NCI-H2227 (cell line): ENCODE data around the gene PON2.

Experiments used
- DNase-seq: peaks from one replicate; lab custom pipeline; 2025; ENCODE audit not compliant: unreplicated experiment; lab: John Stamatoyannopoulos, UW

The PON2 gene

DNA sequence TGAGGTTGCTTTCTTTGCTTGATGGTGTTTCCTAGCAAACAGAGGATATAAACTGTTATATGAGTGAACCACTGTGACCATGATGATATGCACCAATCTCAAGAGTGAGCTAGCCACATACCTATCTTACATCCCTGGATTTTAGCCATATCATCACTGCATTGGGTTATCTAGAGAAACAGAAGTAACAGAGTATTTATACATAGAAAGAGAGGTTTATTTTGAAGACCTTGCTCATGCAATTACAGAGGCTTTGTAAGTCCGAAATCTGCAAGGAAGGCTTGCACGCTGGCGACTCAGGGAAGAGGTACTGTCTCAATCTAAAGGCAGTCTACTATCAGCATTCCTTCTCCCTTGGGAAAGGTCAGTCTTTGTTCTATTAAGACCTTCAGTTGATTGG is 11.8 kb upstream of the PON2 start:
- no peak for DNase-seq

DNA sequence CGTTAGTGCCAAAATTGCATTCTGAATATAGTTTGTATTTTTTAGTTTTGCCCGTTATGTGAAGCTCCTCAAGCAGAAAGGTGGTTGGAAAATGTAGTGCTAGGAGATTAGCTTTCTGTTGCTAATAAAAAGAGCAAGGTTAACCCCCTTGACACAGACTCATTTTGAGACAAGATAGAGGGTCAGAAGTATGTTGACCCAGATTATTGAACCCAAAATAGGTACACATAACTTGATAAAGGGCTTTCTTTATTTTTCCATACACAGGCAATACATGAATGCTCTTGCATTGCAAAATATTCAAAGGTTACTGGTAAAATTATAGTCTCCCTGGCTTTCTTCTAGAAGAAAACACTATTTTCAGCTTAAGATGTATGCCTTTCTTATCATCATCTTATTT is 10.0 kb upstream of the PON2 start:
- DNase-seq: no peak

DNA sequence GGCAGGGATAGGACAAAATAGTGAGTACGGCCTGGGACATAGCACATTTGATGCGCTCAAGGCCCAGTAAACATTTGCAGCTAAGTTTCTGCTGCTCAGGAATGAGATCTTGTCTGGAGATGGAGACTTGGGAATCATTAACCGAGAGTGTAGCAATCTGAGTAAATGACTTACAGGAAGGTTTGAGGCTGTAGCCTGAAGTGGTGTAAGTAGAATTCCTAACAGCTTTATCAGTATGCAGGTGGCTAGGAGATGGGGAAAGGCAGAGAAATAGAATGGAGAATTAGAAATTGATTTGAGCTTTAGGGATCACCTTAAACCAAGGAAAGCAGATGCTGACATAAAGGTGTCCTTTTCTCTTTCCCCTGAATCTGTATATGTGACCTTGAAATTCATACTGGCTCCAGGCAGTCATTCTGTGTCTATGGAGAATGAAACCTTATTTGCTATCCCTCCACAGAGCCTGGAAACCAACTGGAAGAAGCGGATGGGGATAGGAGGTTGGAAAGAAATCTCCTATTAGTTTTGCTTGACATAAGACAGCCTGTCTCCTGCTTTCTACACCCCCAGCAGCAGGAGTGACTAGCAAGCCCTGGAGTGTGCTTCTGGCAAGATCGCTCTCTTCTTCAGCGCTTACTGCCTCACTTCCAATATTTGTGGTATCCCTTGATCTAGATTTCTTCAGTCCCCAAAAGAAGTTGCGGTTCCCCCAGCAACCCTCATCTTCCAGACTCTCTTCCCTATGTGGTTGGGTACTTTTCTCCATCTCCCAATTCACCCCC is 6.4 kb upstream of the PON2 start:
- no peak for DNase-seq

DNA sequence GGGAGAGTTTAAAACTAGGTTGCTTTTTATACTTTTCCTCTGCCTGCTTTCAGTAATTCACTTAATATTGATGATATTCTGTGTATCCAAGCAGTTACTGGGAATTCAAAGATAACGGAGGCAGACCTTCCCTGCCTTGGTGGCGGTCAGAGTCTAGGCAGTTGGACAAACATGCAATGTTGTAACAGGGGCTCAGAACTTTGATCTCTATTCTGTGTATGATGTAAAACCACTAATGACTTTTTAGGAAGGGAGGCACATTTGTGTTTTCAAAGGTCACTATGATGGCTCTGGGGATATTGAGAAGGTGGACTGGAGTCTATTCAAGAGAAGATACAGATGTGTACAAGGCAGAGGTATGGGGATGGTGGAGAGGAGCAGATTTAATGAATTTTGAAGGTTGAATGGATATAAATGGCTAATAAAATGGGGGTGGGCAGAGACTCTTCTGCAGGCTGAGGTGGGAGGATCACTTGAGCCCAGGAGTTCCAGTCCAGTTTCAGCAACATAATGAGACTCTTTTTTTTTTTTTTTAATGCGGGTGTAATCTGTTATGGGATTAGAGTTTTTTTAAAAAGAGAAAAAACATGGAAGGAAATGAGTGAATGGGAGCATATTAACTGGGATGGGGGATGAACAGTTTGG is 5.7 kb upstream of the PON2 start:
- no peak for DNase-seq

DNA sequence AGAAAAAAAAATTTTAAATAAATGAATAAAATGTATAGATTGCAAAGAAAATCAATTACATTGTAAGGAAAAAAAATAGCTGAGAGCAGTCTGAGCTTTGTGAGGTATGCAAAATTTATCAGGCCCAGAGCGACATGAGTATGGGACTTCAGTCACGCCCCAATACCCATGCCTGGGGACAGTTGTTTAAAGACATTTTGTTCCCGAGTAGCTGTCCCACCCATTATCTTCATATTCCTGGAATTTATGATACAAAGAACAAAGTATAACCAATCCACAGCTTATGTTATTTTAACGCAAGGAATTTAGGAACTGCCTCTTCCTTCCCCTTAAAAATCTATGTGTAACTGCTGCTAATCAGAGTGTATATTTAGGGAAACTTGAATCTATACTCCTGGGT is 1.6 kb upstream of the PON2 start:
- DNase-seq: no peak

DNA sequence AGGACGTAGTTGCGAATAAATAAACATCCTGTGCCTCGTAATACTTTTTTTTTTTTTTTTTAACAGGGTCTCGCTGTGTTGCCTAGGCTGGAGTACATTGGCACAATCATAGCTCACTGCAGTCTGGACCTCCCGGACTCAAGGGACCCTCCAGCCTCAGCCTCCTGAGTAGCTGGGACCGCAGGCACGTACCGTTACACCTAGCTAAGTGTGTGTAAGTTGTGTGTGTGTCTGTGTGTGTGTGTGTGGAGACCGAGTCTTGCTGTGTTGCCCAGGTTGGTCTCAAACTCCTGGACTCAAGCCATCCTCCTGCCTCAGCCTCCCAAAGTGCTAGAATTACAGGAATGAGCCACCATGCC is 573 bp upstream of the PON2 start:
- DNase-seq: no peak

DNA sequence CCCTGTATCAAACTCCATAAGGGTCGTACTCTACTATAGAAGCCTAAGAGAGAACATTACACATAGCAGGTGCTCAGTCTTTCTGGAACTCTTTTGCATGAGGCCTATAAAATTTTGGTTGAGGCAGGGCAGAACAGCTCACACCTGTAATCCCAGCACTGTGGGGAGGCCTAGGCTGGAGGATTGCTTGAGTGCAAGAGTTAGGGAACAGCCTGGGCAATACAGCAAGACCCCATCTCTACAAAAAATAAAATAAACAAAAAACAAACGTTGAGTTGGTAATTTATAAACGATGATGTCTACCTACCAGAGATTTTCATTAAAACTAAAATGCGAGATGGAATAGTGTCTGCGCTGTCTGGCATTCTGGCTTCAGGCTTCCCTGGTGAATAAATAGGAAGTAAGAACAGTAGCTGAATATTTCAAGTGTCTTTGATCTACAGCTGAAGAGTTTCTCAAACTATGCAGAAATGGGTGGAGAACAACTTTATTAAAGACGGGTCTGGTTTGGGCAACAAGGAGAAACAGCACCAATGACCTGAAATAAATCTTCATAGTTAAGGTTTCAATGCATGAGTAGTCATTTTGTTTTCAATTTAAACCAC is 774 bp downstream of the PON2 start:
- DNase-seq: no peak

DNA sequence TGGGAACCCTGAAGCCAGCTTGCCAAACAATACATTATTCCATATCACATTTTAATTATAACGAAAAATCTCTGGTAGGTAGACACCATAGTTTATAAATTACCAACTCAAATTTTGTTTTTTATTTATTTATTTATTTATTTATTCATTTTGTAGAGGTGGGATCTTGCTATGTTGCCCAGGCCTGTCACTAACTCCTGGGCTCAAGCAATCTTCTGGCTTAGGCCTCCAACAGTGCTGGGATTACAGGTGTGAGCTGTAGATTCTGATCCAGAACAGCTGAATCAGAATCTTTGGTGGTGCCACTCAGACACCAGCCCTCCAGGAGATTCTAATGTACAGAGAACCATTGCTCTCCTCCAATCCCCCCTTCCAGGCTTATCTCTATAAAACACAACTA is 1.7 kb downstream of the PON2 start:
- no peak for DNase-seq

DNA sequence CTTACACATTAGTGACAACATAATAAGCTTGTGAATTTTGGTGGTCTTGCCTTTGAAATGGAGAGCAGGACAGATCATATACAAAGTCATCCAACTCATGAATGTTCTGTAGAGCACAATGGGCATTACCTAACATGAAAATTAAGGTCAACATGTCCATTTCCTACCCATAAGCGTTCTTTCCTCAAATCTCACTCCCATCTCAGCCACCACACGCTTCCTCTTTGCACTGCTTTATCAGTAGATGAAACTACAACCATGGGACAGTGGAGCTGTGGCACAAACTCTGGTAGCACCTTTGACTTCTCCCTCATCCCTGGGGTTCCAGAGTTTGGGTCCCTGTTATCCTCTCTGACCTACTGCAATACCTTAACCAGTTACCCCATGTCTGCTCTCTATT is 2.2 kb downstream of the PON2 start:
- no peak for DNase-seq

DNA sequence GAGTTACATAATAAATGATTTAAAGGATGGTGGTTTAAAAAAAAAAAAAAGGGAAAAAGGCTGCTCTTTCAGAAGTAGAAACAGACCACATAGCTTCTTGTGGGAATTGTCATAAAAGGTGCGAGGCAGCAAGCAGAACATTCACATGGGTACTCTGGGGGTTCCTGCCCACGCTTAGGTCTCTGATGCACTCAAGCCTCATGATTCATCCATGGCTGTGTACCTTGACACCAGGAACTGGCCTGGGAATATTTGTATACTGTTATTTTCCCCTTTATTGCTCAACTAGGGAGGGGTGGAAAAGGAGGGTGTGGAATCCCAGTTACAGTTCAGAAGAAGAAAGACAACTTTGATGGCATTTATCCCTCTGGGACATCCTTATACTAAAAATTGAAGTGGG is 4.0 kb downstream of the PON2 start:
- no peak for DNase-seq

DNA sequence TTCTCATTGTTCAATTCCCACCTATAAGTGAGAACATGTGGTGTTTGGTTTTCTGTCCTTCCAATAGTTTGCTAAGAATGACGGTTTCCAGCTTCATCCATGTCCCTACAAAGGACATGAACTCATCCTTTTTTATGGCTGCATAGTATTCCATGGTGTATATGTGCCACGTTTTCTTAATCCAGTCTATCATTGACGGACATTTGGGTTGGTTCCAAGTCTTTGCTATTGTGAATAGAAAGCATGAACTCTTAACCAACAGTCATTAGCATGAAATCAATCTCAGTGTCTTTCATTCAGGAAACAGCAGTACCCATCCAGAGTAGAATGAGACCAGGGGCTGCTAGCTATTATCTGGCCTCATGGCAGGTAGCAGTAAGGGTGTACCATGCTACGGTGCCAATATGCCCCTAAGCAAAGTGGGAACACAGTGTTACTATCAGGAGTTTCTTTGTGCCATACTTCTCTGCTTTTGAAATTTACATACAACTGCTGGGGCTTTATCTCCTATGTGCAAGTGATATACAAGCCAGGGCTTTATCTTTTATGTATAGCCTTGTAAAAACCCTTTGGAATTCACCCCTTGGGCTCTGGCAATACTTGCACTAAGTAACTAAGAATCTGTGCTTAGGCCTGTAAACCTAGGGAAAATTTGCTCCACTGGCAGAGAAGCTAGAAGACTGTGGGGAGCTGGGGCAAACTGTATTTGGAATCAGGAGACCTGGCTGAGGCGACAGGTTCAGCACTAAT is 5.4 kb downstream of the PON2 start:
- no peak for DNase-seq

DNA sequence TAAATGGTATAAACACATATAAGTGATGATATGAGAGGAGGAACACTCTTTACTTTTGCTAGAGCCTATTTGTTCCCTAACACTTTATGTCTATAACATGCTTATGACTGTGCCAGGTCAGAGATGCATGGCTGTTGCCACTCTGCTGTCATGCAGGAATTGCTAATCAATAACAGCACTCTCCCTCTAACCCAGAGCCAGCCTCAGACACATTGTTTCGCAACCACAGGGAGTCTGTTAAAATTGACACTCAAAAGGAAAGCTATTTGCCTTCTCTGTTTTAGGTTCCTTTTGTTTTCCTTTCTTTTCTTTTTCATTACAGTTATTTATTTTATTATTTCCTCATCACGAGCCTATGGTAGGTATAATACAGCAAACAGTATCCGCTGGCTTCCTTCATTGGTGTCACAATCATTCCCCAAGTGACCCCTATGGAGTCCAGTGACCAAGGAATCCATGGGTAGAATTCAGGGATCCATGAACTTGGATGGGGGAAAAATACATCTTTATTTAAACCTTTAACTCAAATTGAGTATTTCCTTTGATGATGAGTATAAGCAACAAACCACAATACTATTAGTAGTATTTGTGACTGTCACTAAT is 6.8 kb downstream of the PON2 start:
- no peak for DNase-seq

DNA sequence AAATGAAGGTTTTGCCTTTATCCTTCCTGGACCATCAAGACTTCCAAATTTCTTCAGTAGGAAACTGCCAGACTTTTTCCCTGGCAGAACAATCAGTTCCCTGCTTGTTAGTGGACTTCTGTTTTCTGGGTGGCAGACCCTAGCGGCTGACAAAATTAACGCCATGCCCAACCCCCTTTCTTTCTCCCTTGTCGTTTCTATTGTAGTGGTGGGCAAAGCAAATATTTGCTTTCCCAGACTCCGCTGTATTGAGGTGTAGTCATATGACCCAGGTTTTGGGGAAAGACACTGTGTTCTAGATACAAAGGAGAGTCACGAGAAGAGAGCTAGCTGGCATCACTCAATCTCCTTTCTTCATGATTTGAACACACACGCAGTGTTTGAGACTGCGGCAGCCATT is 7.7 kb downstream of the PON2 start:
- peak; percentile 28 for DNase-seq

DNA sequence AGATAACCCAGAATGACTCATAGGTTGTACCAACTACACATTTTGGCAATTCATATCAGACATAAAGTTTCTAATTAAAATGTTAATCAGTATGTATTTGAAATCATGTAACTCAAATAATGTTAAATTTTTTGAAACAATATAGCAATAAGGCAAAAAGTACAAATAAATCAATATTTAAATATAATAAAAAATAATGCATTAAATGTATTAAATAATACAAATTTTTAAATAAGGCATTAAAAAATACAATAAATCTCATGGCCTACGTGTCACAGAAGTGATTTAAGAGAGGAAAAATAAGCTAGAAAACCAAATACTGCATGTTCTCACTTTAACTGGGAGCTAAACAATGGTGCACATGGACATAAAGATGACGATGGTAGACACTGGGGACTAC is 9.1 kb downstream of the PON2 start:
- DNase-seq: no peak

DNA sequence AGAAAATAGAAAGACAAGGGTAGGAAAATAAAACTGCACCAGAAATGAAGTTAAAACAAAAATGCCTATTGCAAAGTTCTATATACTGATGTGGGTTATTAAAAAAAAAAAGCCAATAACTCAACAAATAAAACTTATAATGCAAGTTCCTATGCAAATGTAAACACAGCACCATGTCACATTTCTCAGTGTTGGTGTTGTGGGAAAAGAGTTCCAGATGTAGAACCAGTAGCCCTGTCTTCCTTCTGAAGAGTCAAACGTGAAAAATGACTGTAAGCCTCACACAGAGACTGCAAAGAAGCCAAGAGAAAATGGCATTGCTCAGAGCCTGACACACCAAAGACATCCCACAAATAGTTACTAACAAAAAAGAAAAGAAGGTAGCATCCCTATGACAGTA is 10.1 kb downstream of the PON2 start:
- DNase-seq: no peak

DNA sequence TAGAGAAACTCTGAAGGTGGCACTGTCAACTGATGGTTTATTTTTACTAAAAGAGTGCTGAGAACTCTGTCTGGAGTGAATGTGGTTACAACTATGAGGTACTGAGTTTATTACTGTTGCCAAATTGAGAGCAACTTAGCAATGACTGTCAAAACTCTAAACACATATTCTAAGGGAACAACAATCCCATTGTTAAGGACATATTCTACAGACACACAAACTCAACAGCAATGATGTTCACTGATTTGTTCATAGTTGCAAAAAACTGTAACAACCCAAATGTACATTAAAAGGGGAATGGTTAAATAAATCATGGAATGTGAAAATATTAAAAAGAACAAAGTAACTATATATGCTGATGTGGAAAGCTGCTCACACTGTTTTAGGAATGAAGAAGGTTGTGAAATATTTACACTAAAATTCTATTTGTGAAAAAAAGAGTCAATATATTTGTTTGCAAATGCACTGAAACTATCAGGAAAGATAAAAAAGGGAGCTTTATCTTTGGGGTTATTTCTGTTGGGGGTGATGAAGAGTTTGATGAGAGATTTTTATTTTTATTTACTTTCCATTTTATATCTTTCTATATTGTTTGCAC is 12.9 kb downstream of the PON2 start:
- DNase-seq: no peak

DNA sequence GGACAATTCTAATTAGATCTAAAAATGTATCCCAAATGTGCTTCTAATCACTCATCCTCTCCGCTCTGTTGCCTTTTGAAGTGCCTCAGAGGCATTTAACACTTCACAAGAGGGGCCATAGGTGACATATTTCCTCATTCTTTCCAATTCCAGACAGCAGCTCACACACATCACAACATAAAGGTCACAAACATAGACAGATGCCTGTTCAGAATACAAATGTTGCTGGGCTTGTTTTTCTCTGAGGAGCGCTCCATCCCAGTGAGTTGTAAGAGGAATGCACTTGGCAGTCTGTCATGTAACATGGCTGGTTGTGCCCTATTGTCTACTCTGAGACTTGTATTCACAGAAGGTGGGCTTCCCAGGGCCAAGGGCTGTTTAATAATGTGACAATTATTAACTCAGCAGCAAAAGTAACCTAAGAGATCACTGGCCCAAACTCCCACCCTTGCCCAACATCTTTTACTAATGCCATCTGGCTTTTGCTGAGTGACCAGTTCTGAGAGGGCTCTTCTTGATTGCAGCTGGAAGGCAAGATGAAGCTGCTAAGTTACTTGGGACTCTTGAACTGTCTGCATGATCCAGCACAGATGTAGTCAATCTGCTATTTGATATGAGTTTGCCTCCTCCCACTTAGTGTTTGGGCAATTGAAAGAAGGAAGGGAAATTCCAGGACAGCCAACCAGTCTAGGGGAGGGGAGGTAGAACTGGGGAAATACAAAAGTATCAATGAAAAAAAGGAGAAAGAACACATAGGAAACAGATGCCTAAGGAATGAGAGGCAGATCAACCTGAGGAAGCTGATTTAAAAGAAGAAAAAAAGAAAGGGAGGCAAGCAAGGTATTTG is 13.6 kb downstream of the PON2 start:
- peak; percentile 69 for DNase-seq

DNA sequence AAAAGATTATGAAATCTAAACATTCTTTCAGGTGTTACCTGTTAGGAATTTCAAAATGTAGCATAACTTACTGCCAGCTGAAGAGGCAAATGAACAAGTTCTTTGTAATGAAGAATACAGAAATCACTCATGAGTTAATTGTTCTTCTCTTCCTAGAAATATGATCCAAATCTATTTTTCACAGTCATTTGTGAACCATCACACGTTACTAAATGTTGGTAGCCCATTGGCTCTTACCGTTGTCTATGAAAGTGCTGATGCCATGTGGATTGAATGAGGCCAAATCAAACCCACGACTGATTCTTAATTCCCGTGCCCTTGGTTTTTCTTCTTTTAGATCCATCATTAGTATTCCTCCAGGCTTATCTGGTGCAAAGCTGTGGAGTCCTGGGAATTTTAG is 22.8 kb downstream of the PON2 start:
- no peak for DNase-seq

DNA sequence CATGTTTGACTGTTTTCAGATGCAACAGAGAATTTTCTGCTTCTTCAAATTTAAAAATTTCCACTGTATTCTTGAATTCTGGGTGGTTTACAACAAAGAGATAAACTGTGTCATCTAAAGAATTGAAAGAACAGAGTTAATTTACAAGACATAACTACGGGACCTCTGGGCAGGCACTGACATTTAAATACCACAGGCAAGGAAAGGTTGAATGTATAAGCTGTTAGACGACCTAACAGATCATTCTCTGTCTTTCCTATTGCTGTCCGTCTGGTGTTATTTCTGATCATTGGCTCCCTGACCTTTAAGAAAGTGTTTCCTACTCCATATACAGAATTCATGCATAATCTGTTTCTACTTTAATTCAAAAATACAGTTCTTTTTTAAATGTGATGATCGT is 23.2 kb downstream of the PON2 start:
- DNase-seq: no peak

DNA sequence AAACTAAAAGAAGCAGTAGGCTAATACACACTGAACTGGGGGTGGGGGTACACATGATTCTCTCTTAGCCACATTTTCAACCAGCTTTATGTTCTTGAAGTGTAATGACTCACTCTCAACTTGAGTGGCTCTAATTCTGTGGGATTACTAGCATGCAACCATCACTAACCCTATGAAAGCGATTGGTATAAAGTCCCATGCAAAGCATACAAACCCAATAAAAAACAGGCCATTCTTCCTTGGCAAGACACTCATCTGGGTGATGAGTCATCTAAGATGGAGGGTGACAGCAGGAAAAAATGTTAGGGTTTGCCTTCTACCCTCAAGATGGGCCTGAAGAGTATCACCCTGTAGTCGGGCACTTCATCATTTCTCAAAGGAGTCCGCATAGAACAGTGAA is 23.8 kb downstream of the PON2 start:
- no peak for DNase-seq
